HG02610 (cell line): ENCODE measurements around the gene MCEMP1.

Experiments used
- ATAC-seq: cut with Tn5 transposase; IDR thresholded peaks from one replicate; pipeline ENCODE4 v1.9.1; 2021; ENCODE audit warnings: mild to moderate bottlenecking, moderate library complexity; ENCODE audit not compliant: unreplicated experiment

Gene MCEMP1

DNA sequence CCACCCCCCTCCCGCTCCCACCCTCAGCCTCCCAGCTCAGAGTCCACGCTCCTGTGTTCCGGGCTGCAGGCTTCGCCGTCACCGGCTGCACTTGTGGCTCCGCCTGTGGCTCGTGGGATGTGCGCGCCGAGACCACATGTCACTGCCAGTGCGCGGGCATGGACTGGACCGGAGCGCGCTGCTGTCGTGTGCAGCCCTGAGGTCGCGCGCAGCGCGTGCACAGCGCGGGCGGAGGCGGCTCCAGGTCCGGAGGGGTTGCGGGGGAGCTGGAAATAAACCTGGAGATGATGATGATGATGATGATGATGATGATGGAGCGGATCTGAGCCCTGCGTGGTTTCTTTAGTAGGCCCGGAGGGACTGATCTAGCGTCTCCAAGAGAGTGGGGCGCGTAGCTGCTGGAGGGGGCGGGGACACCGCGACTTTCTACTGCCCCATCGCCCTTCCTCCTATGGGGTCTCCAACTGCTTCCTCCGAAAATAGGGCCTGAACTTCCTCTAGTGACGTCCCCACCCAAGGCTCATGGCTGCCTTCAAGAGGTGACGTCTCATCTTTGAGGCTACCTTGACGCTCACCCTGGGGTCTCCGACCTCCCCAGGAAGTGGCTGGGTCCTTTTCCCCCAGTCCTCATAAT lies 6.6 kb upstream of the MCEMP1 start:
- ATAC-seq: no peak

DNA sequence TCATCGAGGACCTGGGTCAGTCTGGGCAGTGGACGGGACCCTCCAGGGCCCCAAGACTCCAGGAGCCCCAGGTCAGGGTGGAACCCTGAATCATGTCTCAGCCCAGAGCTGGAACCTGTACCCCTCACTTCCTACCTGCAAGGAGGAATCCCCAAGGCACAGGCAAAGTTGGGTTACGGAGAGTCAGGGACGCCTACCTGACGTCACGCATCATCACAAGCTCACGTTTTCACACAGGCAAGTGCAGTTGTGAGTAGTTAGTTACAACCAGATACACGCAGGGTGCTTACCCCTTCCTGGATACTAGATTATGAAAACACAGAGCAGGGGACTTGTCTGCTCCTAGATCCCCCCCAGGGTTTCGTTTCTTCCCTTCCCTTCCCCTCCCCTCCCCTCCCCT lies 6.1 kb upstream of the MCEMP1 start:
- no peak for ATAC-seq

DNA sequence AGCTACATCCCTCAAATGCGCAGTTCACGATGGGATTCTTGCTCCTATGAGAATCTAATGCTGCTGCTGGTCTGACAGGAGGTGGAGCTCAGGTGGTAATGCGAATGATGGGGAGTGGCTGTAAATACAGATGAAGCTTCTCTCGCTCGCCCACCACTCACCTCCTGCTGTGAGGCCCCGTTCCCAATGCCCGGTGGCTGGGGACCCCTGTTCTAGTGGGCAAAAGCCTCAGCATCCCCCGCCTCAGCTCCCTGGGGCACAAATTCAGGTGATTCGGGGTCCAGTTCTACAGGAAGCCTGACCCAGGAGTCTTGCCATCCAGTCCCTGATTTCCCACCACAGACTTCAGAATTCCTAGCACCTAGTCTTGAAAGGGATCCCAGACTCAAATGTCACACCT lies 4.4 kb upstream of the MCEMP1 start:
- ATAC-seq: no peak

DNA sequence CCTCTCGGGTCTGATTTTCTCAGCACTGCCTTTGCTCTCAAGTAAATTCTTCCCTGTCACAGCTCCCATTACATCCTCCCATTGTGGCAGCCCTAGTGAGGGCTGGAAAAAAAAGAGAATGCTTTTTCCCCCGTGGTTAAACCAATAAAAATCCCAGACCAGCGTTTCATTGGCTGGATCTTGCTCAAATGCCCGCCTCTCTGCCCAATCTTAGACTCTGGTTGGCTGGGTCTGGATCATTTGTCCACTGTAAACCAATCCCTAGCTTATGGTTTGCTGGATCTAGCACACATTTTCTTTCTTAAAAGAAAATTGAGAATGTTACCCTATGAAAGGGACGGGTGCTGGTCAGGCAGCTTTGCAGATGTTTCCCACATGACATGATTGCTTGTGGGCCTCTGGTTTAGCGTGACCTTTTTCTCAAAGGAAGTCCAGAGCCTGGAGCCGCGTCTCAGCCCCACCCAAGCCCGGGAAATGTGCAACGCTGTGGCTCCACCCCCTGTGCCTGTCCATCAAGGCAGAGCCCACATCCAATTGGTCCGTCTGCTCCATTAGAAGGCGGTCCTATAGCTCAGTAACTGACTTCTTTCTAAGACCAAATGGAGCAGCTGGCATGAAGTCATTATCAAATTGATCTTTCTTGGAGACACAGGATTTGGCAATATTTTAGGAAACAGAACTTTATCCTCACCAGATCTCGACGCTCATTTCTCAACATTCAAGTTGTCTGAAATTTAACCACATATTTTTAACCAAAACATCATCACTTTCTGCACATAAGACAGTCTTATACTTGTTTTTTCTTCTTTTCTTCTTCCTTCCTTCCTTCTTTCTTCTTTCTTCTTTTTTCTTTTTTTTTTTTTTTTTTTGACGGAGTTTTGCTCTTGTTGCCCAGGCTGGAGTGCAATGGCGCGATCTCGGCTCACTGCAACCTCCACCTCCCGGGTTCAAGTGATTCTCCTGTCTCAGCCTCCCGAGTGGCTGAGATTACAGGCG lies 2.6 kb upstream of the MCEMP1 start:
- ATAC-seq: no peak

DNA sequence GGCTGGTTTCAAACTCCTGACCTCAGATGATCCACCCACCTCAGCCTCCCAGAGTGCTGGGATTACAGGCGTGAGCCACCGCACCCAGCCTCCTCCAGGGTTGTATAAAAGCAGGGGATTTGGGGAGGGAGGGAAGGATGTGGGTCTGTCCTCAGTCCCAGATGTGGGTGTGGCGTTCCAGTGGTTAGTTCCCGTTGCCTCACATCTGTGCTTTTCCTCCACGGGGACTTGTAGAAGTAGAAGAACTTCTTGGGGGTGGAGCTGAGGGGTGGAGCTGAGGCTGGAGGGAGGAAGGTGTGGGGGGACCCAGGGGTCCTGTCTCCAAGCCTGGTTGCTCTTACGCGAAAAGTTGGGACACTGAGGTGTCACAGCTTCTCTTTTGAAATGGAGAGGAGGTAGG lies 514 bp upstream of the MCEMP1 start:
- ATAC-seq: no peak

DNA sequence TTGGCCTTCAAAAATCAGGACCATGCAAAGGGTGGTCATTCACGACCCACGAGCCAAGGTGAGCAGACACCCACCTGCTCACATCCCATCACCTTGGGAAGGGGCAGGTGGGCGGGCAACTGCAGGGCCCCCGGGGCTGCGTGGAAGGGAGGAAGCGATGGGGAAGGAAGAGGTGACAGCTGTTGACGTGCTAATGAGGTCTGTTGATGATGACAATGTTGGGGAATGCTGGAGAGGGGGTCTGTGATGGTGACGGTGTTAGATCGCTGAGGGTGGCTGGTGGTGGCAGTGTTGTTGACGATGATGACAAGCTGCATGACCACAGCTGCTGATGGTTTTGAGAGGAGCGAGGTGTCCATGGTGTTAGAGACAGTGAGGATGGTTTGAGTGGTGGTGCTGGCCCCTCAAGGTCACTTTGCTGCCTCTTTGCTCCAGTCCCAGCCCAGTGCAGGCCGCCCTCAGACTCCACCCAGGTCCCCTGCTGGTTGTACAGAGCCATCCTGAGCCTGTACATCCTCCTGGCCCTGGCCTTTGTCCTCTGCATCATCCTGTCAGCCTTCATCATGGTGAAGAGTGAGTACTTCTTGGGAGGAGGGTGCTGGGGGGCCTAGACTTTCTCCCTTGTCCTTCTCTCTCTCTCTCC lies 900 bp downstream of the MCEMP1 start:
- no peak for ATAC-seq

DNA sequence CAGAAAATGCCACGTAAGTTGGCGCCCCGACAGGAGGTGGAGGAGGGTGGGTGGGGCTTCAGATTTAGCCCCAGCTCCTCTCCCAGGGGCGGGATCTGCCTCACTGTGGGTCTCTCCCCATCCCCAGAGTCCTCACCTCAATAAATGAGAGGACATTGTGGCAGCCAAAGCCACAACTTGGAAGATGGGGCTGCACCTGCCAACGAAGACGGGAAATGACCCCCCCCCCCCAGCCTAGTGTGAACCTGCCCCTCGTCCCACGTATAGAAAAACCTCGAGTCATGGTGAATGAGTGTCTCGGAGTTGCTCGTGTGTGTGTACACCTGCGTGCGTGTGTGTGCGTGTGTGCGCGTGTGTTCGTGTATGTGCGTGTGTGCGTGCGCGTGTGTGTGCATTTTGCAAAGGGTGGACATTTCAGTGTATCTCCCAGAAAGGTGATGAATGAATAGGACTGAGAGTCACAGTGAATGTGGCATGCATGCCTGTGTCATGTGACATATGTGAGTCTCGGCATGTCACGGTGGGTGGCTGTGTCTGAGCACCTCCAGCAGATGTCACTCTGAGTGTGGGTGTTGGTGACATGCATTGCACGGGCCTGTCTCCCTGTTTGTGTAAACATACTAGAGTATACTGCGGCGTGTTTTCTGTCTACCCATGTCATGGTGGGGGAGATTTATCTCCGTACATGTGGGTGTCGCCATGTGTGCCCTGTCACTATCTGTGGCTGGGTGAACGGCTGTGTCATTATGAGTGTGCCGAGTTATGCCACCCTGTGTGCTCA lies 2.3 kb downstream of the MCEMP1 start:
- ATAC-seq: no peak

DNA sequence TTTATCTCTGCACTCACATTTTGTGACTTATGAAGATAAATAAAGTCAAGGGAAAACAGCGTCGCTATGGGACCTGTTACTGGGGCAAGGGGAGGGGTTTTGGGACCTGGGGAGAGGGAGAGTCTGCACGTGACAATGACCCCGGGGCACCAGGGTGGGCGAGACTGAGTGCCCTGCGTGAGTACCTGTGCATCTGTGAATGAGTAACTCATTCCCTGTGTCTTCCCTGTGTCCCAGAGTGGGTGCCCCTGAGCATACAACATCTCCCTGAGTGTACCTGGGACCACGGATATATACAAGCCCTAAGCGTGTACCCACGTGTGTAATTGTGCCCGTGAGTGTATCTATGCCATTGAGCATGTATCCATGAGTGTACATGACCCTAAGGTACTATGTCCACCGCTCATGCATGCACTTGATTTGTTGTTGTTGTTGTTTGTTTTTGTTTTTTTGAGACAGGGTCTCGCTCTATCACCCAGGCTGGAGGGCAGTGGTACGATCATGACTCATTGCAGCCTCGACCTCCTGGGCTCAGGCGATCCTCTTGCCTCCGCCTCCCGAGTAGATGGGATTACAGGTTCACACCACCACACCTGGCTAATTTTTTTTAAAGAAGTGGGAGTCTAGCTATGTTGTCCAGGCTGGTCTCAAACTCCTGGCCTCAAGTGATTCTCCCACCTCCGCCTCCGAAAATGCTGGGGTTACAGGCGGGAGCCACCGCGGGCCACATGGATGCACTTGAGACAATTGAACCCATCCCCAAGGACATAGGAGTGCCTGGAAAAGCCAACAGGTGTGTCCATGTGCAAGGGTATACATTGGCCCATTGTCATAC lies 3.1 kb downstream of the MCEMP1 start:
- no peak for ATAC-seq

DNA sequence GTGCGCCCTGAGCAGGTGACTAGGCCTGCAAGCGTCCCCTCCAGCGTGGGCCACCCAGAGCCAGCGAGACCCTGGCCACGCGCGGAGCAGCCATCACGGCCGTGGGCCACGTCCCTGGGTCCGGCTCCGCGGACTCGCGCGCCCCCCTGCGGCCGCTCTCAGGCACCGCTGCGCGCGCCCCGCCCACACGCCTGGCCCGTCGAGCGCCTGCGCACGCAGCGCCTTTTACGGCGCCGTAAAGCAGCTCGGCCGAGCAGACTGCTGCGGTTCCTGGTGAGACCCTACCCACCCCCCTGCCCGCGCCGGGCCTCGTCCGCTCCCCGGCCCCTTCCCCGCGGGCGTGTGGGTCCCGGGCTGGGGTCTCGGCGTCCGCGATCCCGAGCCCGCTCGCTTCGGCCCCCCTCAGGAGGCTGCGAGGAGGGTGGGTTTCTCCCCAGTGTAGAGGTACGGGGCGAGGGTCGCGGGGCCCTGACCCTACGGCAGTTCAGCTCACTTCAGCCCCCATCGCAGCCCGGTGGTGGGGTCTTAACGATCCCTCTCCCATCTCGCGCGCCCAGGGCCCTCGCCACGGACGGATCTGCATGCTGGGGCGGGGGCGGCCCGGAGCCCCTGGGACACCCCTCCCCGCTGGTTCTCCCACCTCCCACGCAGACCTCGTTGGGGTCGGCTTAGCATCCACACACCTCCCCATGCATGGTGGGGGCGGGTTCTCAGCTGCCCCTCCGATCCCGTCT lies 3.9 kb downstream of the MCEMP1 start, which contains the start of gene TRAPPC5:
TRAPPC5 (plus strand) TSS at position 228 of the 734 bp plus-strand sequence. CDS start 1,421 bp downstream, outside the sequence.
- ATAC-seq: peak; percentile 47

DNA sequence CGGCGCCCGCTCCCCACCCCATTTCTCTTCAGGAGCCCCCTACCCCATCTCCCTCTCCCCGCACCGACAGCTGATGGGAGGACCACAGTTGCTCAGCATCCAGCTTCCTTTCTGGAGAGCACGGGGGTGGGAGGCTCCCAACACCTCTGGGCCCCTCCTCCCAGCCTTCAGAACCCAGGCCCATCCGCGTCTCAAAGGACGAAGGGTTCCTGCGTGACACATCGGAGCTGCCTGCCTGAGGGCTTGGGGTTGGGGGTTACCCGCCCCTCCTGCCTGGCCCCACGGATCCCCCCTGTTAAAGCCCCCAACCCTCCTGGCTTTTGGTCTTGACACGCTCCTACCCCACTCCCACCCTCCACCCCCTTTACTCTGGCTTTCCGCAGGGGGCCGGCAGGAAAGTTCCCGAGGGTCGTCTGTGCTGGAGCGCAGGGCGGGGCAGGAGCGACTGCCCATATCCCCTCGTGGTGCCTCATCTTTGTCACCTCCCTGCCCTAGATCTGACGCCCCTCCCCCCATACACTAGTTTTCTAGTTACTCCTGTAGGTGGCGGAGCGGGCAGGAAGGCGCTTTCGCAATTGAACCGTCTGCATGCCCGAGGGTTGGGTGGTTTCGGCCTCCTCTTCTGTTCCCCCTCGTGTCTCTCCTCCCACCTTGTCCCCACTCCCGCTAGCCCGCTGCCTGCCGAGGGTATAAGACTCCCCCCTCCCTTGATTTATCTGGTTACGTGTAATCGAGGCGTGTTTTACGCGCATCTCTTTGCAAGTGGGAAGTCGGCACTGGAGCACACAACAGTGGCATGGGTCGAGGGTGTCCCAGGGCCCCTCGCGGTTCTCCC lies 4.7 kb downstream of the MCEMP1 start:
- ATAC-seq: no peak

DNA sequence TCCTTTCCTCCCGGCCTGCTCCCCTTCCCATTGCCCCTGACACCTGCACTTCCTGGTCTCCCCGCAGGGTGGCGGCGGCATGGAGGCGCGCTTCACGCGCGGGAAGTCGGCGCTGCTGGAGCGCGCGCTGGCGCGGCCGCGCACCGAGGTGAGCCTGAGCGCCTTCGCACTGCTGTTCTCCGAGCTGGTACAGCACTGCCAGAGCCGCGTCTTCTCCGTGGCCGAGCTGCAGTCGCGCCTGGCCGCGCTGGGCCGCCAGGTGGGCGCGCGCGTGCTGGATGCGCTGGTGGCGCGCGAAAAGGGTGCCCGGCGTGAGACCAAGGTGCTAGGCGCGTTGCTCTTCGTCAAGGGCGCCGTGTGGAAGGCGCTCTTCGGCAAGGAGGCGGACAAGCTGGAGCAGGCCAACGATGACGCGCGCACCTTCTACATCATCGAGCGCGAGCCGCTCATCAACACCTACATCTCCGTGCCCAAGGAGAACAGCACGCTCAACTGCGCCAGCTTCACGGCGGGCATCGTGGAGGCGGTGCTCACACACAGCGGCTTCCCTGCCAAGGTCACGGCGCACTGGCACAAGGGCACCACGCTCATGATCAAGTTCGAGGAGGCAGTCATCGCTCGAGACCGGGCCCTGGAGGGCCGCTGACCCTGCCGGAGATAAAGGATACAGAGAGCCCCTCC lies 5.4 kb downstream of the MCEMP1 start:
- ATAC-seq: no peak

DNA sequence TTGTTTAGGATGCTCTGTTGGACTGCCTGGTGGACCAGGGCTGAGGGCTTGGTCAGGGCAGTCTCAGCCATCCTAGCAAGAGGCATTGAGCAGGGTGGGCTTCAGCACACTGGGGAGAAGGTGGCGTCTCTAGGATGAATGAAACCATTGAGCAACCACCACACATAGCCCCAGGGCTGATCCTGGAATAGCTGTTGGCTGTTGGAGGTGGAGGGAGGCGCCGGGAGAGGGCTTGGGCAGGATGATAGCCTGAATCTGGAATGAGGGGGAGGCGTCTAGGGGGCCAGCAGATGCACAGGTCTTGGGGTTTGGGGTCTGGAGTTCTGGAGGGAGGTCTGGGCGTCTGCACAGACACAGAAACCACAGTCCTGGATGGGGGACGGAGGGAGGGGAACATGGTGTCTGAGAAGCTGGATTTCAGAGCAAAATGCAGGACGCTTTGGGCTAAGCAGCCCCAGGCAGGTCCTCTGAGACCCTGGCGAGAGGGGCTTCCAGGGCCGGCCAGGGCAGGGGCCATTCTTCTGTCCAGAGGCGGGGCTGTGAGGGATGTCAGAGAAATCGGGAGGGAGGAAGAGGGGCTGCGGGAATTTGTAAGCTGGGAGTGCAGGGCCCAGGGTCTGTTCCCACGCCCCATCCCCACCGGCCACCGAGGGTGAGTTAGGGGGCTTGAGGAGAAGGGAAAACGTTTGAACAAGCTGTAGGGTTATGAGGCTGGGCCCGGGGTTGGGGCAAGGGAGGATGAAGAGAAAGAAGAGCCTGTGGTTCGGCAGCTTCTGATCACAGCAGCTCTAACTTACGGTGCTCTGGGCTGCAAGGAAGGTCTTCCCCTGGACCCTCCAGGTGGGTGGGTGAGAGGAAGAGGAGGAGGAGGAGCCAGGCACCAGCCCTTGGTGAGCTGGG lies 8.9 kb downstream of the MCEMP1 start:
- ATAC-seq: no peak

DNA sequence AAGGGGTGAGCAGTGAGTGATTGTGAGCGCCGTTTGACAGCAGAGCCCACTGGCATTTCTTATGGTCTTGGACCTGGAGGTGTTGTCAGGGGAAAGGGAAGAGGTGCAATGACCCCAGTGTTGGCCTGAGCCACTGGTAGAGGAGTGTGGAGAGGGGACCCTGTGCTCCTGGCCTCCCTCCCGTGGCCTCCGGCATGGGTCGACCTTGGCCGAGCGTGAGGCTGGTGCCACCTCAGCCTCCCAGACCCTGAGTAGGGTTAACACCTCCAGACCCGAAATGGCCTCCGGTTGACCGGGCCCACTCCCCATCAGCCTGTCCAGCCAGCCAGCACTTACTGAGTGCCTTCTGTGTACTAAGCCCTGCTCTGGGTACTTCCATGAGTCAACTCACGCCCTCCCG lies 10.3 kb downstream of the MCEMP1 start:
- no peak for ATAC-seq

DNA sequence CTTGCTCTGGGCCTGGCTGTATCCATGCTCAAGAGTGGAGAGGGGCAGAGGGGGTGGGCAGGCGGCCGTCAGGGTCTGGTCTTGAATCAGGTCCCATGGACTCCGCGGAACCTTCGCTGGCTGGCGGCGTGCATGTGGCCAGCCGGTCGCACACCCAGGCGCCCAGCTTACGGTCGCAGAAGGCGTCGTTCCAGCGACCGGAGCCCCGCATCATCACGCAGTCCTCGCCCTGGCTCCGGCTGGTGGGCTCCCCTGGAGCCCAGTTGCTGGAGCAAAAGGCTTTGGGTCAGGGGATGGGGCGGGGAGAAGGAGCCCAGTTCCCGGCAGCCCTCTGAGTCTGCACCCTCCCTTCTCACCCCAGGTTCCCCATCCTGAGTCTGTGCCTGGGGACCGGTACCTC lies 12.3 kb downstream of the MCEMP1 start:
- ATAC-seq: no peak

DNA sequence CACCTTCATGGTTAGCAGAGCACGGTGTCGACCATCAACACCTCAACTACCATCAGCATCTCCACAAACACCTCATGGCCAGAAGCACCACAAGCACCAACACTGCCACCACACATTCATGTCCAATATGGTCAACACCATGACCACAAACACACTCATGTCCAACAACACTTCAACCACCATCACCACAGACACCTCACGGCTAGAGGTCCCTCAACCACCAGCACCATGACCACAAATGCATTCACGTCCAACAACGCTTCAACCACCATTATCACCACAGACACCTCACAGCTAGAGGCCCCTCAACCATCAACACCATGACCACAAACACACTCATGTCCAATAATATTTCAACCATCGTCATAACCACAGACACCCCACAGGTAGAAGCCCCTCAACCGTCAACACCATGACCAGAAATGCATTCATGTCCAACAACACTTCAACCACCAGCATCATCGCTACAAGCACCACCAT lies 13.9 kb downstream of the MCEMP1 start:
- ATAC-seq: no peak

DNA sequence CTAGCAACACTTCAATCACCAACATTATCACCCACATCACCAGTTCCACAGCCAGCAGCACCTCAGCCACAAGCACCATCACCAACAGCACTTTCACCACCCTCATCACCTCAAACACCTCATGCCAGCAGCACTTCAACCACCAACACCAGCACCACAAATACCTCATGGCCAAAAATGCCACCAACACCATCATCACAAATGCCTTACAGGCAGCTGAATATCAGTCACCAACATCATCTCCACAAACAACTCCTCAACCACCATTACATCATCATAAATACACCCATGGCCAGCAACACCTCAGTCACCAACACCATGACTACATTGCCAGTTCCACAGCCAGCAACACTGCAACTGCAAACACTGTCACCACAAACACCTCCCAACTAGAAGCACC lies 14.6 kb downstream of the MCEMP1 start:
- no peak for ATAC-seq
